SH-SY5Y (cell line): ENCODE measurements around the gene MYO3A.

Source experiments
- GATA2 ChIP-seq: IDR thresholded peaks from 2 replicates; pipeline ENCODE4 v1.6.1; 2011; ENCODE audit warnings: mild to moderate bottlenecking, low read depth, low read length
- GATA3 ChIP-seq: IDR thresholded peaks from 2 replicates; pipeline ENCODE4 v1.6.1; 2011; ENCODE audit warnings: low read depth, mild to moderate bottlenecking, low read length, moderate library complexity

DNA sequence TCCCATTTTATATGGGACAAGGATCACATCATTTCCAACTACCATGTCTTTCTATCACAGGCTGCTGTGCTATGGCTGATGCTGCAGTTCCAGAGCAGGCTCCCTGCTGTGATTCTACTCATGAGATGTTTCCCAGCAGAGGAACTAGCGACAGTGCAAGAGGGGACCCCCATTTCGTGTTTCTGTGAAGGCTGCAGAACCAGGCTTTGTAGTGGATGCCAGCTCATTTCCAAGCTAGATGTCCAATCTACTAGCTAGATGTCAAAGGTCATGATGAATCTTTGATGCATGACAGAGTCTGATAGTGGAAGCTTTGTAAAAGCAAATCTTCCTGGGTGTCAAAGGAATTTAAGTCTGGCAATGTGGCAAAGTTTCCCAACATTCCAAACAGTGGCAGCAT lies 21.2 kb upstream of the MYO3A start:
- TF ChIP-seq GATA3: no peak
- no peak for TF ChIP-seq GATA2
